Stimulated activated CD4-positive, alpha-beta T cell treated with anti-CD3 and anti-CD28 coated beads, Interleukin-15, amount 100 ng/mL, for 48 hours (primary cell): Measurements from ENCODE around the gene KLRC3.
"Not testable (repeated sequence)": the region's sequence is repeated elsewhere in the genome, so short reads cannot be mapped to it uniquely, and the experiment has no call there.

Source experiments
- DNase-seq, 2 donors: peaks; one replicate each; pipeline ENCODE4 v3.0.0-alpha.2; 2020; ENCODE audit warnings: low read depth in 2 of 2

KLRC3 gene

GRCh38 chr12:10420334-10420733, at the start of gene KLRC3:
KLRC3 (minus strand) TSS chr12:10420595; CDS start chr12:10420550, 45 bp downstream.
- DNase-seq: not testable (repeated sequence)

GRCh38 chr12:10469701-10470100, 49.3 kb upstream of the KLRC3 start:
- no peak for DNase-seq

- DNase-seq: no peak
These were observed 45.9 kb upstream of the KLRC3 start for GRCh38 chr12:10466311-10466710.

- DNase-seq: no peak
These were observed 37.4 kb upstream of the KLRC3 start for GRCh38 chr12:10457760-10458159.

DNA sequence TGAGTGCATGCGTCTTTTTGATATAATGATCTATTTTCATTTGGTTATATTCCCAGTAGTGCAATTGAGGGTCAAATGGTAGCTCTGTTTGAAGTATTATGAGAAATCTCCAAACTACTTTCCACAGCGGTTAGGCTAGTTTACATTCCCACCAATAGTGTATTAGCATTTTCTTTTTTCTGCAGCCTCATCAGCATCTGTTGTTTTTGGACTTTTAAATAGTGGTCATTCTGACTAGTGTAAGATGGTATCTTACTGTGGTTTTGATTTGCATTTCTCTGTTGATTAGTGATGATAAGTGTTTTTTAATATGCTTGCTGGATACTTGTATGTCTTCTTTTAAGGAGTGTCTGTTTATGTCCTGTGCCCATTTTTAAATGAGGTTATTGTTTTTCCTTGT, 36.5 kb upstream of the KLRC3 start:
- DNase-seq: no peak

DNA sequence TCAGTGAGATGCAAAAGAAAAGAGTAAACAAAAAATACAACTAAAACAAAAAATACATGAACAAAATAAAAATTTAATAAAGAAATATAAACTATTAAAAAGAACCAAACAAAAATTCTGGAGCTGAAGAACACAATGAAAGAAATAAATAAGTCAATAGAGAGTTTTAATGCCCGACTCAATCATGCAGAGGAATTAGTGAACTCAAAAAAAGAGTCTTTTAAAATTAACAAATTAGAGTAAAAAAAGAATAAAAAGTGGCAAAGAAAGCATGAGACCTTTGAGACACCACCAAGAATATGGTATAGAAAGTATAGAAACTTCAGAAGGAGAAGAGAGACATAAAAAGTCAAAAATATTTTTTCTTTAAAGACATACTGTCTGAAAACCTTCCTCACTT, 35.4 kb upstream of the KLRC3 start:
- DNase-seq: no peak

GRCh38 chr12:10454531-10454930, 34.1 kb upstream of the KLRC3 start:
- no peak for DNase-seq

DNA sequence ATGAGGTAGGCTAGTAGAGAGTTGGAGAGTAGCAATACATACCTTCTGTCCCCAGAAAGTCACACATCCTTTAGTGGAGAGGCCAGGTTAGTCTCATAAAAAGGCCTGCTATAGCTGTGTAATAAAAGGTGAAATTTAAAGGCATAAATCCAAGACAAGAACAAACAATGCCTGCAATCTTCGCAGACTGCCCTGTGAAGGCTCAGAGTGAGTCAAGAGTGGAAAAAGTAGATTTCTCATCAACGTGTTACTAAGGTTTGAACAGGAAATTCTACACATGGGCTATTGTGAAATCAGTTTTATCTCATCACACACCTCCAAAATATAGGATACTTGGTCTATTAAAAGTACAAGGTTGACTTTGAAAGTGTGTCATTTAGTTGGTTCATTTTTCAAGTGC, 32.8 kb upstream of the KLRC3 start, which contains the start of gene KLRC1:
TSS of gene KLRC1 (minus strand) at position 222 of the 400 bp plus-strand sequence. CDS start 2,221 bp downstream, outside the sequence.
- DNase-seq: no peak

DNA sequence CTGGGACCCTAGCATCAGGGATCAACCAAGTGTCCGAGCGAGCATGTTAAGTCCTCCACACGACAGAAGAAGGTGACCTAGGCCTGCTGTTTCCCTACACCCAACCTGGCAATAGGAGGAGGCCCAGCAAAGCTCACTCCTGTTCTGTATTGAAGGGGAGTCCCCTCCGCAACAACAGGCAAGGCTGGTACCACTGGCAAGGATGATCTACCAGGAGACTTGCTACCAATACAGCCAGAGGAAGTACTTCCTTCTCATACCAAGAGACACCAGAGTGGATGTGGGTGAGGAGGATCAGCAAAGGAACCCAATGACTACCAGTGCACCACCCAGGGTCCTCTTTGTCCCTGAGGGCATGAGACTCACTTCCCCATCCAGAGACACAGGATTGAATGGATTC, 27.8 kb upstream of the KLRC3 start:
- no peak for DNase-seq

DNA sequence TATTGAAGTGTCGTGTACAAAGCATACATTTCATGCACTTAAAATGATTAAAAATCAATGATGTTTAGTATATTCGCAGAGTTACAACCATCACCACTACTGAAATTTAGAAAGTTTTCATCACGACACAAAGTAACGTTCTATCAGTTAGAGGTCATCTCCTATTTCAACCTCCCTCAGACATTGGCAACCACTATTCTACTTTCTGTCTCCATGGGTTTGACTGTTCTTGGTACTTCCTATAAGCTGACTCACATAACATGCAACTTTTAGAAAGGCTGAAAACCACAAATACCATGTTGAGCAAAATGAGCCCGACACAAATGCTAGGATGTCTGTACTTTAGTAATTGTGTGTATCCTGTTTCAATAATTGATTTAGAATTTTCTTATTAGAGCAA, 25.7 kb upstream of the KLRC3 start:
- not testable (repeated sequence) for DNase-seq

GRCh38 chr12:10441144-10441543, 20.7 kb upstream of the KLRC3 start:
- DNase-seq: not testable (repeated sequence)

DNA sequence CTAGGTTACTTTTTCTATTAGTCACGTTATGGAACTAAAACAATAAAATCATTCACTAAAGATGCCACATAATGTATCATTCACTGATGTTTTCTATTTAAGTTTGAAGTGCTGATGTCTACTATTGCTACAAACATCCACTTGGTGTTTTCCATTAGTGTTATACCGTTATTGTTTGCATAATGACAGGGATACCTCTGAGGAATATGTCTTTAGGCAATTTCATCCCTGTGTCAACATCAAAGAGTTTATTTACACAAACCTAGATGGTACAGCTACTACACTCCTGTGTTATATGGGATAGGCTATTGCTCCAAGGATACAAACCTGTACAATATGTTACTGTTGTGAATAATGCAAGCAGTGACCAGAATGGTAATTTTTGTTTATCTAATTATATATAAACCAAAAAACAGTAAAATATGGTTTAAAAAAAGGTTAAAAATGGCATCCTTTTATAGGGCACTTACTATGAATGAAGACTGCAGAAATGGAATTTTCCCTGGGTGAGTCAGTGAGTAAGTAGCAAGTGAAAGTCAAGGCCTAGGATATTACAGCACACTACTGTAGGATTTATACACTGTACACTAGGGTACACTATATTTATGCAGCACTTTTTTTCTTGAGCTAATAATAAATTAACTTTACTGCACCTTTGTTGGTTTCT, 19.3 kb upstream of the KLRC3 start:
- not testable (repeated sequence) for DNase-seq

- DNase-seq: not testable (repeated sequence)
These were observed 17.2 kb upstream of the KLRC3 start for GRCh38 chr12:10437601-10438000.

DNA sequence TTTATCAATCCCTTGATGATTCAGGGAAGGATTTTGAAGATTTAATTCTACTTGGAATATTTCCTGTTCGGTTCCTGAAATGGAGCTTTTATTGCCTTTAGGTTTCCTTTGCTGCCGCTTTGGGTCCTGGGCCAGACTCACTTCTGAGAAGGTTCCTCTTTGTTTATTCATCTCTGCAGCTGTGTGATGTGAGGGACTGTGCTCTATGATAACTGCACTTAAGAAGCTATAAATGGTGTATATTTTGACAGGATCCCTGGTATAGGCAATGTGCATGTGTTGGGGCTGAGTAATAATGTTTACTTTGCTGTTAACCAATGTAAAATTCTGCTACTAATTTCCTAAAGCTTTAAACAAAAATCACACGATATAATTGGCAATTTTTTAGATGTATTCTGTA, 15.4 kb upstream of the KLRC3 start, which contains the start of gene KLRC2:
TSS of gene KLRC2 (minus strand) at position 195 of the 400 bp plus-strand sequence. CDS start at position 171, 24 bp downstream.
- not testable (repeated sequence) for DNase-seq

GRCh38 chr12:10430623-10431022, 10.2 kb upstream of the KLRC3 start:
- DNase-seq: not testable (repeated sequence)

GRCh38 chr12:10425938-10426337, 5.5 kb upstream of the KLRC3 start:
- DNase-seq: not testable (repeated sequence)

- not testable (repeated sequence) for DNase-seq
These were observed 4.0 kb upstream of the KLRC3 start for GRCh38 chr12:10424260-10424899.

DNA sequence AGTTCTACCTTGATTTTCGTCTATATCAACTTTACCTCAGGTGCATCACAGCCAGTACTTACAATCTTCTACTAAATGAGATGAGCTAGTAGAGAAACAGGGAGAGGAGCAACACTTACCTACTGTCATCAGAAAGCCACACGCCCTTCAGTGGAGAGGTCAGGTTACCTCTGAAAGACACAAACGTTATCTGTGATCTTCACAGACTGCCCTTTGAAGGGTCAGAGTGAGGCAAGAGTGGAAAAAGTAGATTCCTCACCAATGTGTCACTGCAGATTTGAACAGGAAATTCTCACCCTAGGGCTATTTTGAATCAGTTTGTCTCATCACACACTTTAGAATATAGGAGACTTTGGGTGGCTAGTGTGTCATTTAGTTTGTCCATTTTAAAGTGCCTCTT, 1.8 kb upstream of the KLRC3 start:
- not testable (repeated sequence) for DNase-seq

DNA sequence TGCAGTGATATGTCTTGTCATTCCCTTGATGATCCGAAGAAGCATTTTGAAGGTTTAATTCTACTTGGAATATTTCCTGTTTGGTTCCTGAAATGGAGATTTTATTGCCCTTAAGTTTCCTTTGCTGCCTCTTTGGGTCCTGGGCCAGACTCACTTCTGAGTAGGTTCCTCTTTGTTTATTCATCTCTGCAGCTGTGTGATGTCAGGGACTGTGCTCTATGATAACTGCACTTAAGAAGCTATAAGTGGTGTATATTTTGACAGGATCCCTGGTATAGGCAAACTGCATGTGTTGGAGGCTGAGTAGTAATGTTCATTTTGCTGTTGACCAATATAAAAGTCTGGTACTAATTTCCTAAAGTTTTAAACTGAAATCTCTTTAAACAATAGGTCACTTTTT, 11.0 kb downstream of the KLRC3 start, which contains the start of gene KLRC4:
TSS of gene KLRC4 (minus strand) at position 366 of the 400 bp plus-strand sequence. CDS start at position 184, 182 bp downstream.
- DNase-seq: no peak

- no peak for DNase-seq
These were observed 11.6 kb downstream of the KLRC3 start for GRCh38 chr12:10408842-10409241.

DNA sequence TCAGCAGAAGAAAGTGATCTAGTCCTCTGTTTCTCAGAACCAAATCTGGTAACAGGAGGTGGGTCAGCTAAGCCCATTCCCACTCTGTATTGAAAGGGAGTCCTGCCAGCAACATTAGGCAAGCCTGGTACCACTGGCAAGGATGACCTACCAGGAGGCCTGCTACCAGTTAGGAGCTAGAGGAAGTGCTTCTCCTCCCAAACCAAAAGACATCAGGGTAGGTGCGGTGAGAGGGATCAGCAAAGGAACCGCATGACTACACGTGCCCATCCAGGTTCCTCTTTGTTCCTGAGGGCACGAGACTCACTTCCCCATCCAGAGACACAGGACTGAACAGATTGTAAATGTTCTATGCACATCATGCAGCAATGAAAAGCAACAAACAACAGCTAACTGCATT, 13.7 kb downstream of the KLRC3 start:
- DNase-seq: no peak

GRCh38 chr12:10405294-10405693, 15.1 kb downstream of the KLRC3 start:
- no peak for DNase-seq

DNA sequence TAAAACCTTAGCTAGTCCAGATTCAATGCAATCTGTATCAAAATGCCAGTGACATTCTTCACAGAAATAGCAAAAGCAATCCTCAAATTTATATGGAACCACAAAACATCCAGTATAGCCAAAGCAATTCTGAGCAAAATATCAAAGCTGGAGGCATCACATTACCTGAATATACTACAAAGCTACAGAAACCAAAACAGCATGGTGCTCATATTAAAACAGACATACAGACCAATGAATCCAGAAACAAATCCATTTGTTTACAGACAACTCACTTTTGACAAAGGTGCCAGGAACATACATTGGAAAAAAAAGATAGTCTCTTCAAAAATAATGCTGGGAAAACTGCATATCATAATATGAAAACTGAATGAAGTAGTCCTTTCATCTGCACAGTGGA, 15.6 kb downstream of the KLRC3 start:
- no peak for DNase-seq
